Measurements from ENCODE around the gene ASPDH.

Gene ASPDH

DNA sequence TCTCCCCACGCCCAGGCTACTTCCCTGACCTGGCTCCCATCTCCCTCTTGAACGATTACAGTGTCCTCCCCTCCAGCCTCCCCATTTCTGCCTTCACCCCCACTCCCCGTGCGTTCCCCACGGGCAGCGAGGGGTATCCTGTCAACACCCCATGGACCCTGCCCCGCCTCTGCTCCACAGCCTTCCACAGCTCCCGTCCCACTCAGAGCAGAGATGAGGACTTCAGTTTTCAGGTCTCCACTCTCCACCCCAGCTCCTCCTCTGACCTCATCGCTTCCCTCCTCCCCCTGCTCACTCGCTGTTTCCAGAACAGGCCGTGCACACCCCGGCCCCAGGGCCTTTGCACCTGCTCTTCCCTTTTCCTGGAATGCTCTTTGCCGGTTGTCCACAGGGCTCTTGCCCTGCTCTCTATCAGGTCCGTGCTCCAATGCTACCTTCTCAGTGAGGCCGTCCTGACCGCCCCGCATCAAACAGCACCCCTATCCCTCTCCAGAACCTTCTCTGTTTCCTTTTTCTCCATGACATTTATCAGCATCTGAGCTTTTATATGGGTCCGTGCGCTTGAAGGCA is 39.5 kb upstream of the ASPDH start:
- H3K36me3 ChIP-seq, result no peaks in the 10 kb centered on the region
- H3K4me3 ChIP-seq (ENCODE audit: low read depth, low read length), result no peak overlapping the region
- TF ChIP-seq, protein P1, sequence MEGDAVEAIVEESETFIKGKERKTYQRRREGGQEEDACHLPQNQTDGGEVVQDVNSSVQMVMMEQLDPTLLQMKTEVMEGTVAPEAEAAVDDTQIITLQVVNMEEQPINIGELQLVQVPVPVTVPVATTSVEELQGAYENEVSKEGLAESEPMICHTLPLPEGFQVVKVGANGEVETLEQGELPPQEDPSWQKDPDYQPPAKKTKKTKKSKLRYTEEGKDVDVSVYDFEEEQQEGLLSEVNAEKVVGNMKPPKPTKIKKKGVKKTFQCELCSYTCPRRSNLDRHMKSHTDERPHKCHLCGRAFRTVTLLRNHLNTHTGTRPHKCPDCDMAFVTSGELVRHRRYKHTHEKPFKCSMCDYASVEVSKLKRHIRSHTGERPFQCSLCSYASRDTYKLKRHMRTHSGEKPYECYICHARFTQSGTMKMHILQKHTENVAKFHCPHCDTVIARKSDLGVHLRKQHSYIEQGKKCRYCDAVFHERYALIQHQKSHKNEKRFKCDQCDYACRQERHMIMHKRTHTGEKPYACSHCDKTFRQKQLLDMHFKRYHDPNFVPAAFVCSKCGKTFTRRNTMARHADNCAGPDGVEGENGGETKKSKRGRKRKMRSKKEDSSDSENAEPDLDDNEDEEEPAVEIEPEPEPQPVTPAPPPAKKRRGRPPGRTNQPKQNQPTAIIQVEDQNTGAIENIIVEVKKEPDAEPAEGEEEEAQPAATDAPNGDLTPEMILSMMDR (IDR thresholded peaks at IDR 0.05; ENCODE audit: low read depth, low read length), result no peak
- H3K27me3 ChIP-seq, result peaks cover 8% of the 10 kb centered on the region
- DNase-seq, result no peak
- no peaks in the 10 kb centered on the region for H3K4me1 ChIP-seq
- H3K9me3 ChIP-seq, result no peaks in the 10 kb centered on the region

DNA sequence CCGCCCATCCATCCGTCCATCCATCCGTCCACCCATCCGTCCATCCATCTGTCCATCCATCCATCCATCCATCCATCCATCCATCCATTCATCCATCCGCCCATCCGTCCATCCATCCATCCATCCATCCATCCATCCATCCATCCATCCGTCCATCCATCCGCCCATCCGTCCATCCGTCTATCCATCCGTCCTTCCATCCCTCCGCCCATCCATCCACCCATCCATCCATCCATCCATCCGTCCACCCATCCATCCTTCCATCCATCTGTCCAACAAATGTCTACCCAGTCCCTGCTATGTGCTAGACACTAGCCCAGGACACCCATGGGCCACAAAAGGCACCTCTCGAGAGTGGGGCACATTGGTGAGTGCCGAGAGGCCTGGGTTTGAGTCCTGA is 38.8 kb upstream of the ASPDH start:
- Histone ChIP-seq H3K36me3 (no peaks in the 10 kb centered on the region), H3K4me3 (ENCODE audit: low read depth, low read length) (no peak overlapping the region), H3K4me1 (no peaks in the 10 kb centered on the region; the same call in 1 of the 2 replicates), H3K9me3 (no peaks in the 10 kb centered on the region), H3K27me3 (peaks cover 15% of the 10 kb centered on the region)
- DNase-seq, result no peak
- TF ChIP-seq, protein P1 (IDR thresholded peaks at IDR 0.05; ENCODE audit: low read depth, low read length), result no peak

DNA sequence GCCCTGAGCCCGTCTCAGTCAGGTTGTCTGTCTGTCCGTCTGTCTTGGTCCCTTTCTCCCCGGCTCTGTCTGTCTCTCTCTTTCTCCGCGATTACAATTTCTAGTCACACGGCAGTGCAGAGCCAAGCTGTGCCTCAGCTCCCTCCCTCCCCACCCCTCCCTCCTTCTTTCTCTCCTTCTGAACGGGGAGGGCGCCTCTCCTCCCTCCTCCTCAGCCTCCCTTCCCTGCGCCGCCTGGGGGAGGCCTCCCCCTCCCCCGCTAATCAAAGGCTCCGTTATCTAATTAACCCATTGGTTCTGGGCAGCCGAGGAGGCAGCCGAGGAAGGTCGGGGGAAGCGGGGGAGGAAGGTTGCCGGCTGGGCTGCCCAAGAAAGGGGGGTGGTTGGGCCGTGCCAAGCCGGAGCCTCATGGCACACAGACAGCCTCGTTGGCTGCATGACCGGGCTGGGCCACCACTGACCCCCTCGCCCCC is 38.0 kb upstream of the ASPDH start:
- Histone ChIP-seq H3K36me3 (no peaks in the 10 kb centered on the region), H3K4me1 (peaks cover 3% of the 10 kb centered on the region; the same call in 1 of the 2 replicates), H3K4me3 (ENCODE audit: low read depth, low read length) (no peak overlapping the region), H3K27me3 (peaks cover 22% of the 10 kb centered on the region), H3K9me3 (no peaks in the 10 kb centered on the region)
- DNase-seq, result no peak
- TF ChIP-seq, protein P1 (IDR thresholded peaks at IDR 0.05; ENCODE audit: low read depth, low read length), result no peak

DNA sequence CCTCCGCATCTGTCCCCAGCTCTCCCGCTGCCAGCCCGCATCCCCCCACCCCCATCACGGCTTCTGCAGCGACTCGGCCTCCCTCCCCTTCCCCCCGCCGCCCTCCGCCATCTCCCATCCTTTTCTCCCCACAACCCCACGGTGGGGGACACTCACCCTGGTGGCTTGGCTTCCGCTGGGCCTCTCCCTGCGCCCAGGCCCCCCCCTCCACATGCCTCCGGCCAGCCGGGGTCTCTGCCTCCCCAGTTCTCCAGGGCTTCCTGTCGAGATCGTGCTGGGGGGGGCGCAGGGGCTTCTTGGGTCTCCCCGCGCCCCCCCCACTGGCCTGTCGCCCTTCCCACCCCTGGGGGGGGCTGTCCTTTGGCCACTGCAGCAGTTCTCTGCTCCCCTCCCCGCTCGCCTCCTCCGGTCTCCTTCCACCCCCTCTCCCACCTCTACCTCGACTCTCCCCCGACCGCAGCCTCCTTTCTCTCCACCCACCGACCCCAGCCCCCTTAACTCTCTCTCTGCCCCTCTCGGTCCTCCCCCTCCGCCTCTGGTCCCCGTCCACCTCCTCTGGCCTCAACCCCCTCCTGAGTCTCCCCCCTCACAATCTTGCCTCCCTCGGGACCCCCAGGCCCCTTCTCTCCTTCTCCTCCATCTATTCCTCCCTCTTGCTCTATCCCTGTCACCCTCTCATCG is 37.5 kb upstream of the ASPDH start:
- TF ChIP-seq, protein P1 (IDR thresholded peaks at IDR 0.05; ENCODE audit: low read depth, low read length), result no peak
- DNase-seq, result no peak
- H3K4me1 ChIP-seq, result peaks cover 3% of the 10 kb centered on the region; the same call in 1 of the 2 replicates
- H3K36me3 ChIP-seq, result no peaks in the 10 kb centered on the region
- H3K9me3 ChIP-seq, result no peaks in the 10 kb centered on the region
- H3K27me3 ChIP-seq, result peaks cover 22% of the 10 kb centered on the region
- no peak overlapping the region for H3K4me3 ChIP-seq (ENCODE audit: low read depth, low read length)

DNA sequence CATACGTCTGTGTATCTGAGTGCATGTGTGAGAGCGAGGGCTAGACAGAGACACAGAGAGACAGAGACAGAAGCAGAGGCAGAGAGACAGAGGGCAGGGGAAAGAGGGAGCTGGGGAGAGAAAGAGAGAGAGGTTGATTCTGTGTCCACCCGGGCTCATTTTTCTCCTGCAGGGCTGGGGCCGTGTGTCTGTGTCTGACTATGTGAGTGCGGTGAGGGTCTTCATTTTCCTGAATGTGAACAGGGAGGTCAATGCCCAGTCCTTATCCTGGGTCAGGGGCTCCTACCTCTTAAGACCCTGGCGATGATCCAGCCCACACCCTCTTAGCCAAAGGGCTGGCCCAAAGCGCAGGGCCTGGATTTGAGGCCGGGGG is 36.9 kb upstream of the ASPDH start:
- peaks cover 19% of the 10 kb centered on the region for H3K27me3 ChIP-seq
- no peak overlapping the region for H3K4me3 ChIP-seq (ENCODE audit: low read depth, low read length)
- H3K4me1 ChIP-seq, result peaks cover 3% of the 10 kb centered on the region; the same call in 1 of the 2 replicates
- H3K9me3 ChIP-seq, result no peaks in the 10 kb centered on the region
- TF ChIP-seq, protein P1 (IDR thresholded peaks at IDR 0.05; ENCODE audit: low read depth, low read length), result no peak
- no peak for DNase-seq
- no peaks in the 10 kb centered on the region for H3K36me3 ChIP-seq
